ENCODE data around the gene SH3RF3. TPM values are rescaled to one million over a fixed set of nuclear protein-coding genes. Genes with fewer than 3 reads are reported as not detected.

SH3RF3 gene
- total and polyA plus RNA-seq, 8 donors, result 7.0 to 11.1 (median 8.3) TPM

GRCh38 chr2:109128048-109128615, 873 bp upstream of the SH3RF3 start:
- ATAC-seq (peak; percentile 88), DNase-seq (peak; percentile 82 to 94 (median 88))
- Histone ChIP-seq H3K4me3 (peak overlapping the region; percentile 63 to 73), H3K27ac (peak overlapping the region; percentile 59 to 82), H3K9me3 (no peaks in the 10 kb centered on the region), H3K4me1 (peaks cover 0 to 47% of the 10 kb centered on the region in 2 donors), H3K27me3 (peaks cover 3 to 66% of the 10 kb centered on the region in 2 donors), H3K36me3 (no peaks in the 10 kb centered on the region)
- TF ChIP-seq CTCF (IDR thresholded peaks at IDR 0.05), result peak; percentile 86 to 94
- intact Hi-C loops (cut with DNase I), result loop anchor here in 1 of 2 donors (5.0 kb wide), 2 partner anchors 369 to 384 kb away; no protein-coding TSS in a partner anchor

GRCh38 chr2:109129356-109129920, 433 bp downstream of the SH3RF3 start:
- Histone ChIP-seq H3K27ac (peak overlapping the region; percentile 59 to 82), H3K36me3 (no peaks in the 10 kb centered on the region), H3K4me3 (peak overlapping the region; percentile 63 to 73), H3K27me3 (peaks cover 3 to 66% of the 10 kb centered on the region in 2 donors), H3K9me3 (no peaks in the 10 kb centered on the region), H3K4me1 (peaks cover 0 to 47% of the 10 kb centered on the region in 2 donors)
- intact Hi-C loops (cut with DNase I), result loop anchor here in 1 of 2 donors (5.0 kb wide), 2 partner anchors 368 to 383 kb away; no protein-coding TSS in a partner anchor
- ATAC-seq (peak; percentile 35), DNase-seq (peak in 3 of 4 donors; percentile 25 to 85 (median 31))
- no peak for TF ChIP-seq CTCF (IDR thresholded peaks at IDR 0.05)

GRCh38 chr2:109129921-109130722, 1.1 kb downstream of the SH3RF3 start:
- no peak for TF ChIP-seq CTCF (IDR thresholded peaks at IDR 0.05)
- H3K4me1 ChIP-seq, result peaks cover 0 to 47% of the 10 kb centered on the region in 2 donors
- DNase-seq, result peak in 2 of 4 donors; percentile 23 to 75
- no peak for ATAC-seq
- peaks cover 3 to 66% of the 10 kb centered on the region in 2 donors for H3K27me3 ChIP-seq
- H3K9me3 ChIP-seq, result no peaks in the 10 kb centered on the region
- H3K27ac ChIP-seq, result peak overlapping the region in 1 of 2 donors; percentile 82
- H3K36me3 ChIP-seq, result no peaks in the 10 kb centered on the region
- intact Hi-C loops (cut with DNase I), result loop anchor here in 1 of 2 donors (5.0 kb wide), 2 partner anchors 367 to 382 kb away; no protein-coding TSS in a partner anchor
- peak overlapping the region; percentile 63 to 73 for H3K4me3 ChIP-seq

GRCh38 chr2:109130723-109130995, 1.7 kb downstream of the SH3RF3 start:
- peak overlapping the region in 1 of 2 donors; percentile 82 for H3K27ac ChIP-seq
- H3K36me3 ChIP-seq, result no peaks in the 10 kb centered on the region
- peaks cover under 1 to 47% of the 10 kb centered on the region in 2 donors for H3K4me1 ChIP-seq
- DNase-seq (no peak), ATAC-seq (no peak)
- intact Hi-C loops (cut with DNase I), result no loop called here
- H3K9me3 ChIP-seq, result no peaks in the 10 kb centered on the region
- H3K27me3 ChIP-seq, result peaks cover 3 to 65% of the 10 kb centered on the region in 2 donors
- peak overlapping the region; percentile 63 to 73 for H3K4me3 ChIP-seq
- no peak for TF ChIP-seq CTCF (IDR thresholded peaks at IDR 0.05)

- Histone ChIP-seq H3K9me3 (no peaks in the 10 kb centered on the region), H3K36me3 (no peaks in the 10 kb centered on the region), H3K4me1 (peaks cover 4 to 47% of the 10 kb centered on the region in 2 donors), H3K27me3 (peaks cover 3 to 57% of the 10 kb centered on the region in 2 donors), H3K4me3 (peak overlapping the region in 1 of 2 donors; percentile 63), H3K27ac (no peak overlapping the region)
- ATAC-seq (no peak), DNase-seq (no peak)
- TF ChIP-seq CTCF (IDR thresholded peaks at IDR 0.05), result no peak
- intact Hi-C loops (cut with DNase I), result no loop called here
Observed at GRCh38 chr2:109131777-109132176, 2.8 kb downstream of the SH3RF3 start.
